ENCODE results near the gene OGFRL1. TPM values are rescaled to one million over a fixed set of nuclear protein-coding genes. Genes with fewer than 3 reads are reported as not detected.

The OGFRL1 gene
- total RNA-seq, 1 experiment from 2014 or later: 70.8 TPM

DNA sequence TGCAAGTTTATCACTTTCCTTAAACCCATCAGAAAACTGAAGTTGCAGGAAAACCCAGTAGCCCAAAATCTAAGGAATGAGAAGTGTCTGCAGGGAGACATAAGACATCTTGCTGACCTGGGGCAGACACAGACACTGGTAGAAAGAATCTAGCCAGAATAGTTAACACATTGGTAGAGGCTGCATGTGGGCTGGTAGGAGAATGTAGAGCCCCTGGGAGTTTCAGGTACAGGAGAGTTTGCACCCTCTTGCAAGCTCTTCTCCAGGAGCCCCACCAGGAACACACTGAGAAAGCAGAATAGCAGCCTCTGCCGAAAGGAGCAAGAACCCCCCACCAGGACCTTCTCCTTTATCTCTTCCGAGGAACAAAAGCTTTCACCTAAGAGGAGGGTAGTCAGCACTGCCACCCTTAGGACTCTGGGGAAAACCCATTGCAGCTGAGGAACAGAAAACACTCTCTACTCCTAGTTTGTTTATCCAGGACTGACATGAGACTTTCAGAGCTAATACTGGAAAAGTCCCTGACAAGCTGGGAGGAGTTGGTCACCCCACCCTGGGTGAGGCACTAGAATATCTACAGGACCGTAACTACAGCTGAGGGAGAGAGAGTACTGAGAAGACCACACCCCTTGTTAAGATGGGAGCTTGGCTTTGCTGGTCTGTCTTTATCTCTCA is 10.5 kb upstream of the OGFRL1 start:
- no peak overlapping the region for H3K4me3 Mint-ChIP-seq (ENCODE audit: unreplicated experiment)
- POLR2A ChIA-PET: interaction anchor here (0.5 to 1.1 kb wide), 3 partner anchors 9 to 125 kb away, joined by 3 read pairs; no protein-coding TSS in a partner anchor
- TF ChIP-seq, protein P1, sequence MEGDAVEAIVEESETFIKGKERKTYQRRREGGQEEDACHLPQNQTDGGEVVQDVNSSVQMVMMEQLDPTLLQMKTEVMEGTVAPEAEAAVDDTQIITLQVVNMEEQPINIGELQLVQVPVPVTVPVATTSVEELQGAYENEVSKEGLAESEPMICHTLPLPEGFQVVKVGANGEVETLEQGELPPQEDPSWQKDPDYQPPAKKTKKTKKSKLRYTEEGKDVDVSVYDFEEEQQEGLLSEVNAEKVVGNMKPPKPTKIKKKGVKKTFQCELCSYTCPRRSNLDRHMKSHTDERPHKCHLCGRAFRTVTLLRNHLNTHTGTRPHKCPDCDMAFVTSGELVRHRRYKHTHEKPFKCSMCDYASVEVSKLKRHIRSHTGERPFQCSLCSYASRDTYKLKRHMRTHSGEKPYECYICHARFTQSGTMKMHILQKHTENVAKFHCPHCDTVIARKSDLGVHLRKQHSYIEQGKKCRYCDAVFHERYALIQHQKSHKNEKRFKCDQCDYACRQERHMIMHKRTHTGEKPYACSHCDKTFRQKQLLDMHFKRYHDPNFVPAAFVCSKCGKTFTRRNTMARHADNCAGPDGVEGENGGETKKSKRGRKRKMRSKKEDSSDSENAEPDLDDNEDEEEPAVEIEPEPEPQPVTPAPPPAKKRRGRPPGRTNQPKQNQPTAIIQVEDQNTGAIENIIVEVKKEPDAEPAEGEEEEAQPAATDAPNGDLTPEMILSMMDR (IDR thresholded peaks at IDR 0.05; ENCODE audit: unreplicated experiment): no peak
- no TSS peak for BruUV-seq (replicated peaks)
- no peak for DNase-seq (ENCODE audit: unreplicated experiment)
- intact Hi-C loops (cut with micrococcal nuclease): no loop called here
- H3K36me3 Mint-ChIP-seq (ENCODE audit: insufficient read depth, unreplicated experiment): no peaks in the 10 kb centered on the region
- H3K4me1 Mint-ChIP-seq (ENCODE audit: insufficient read depth, unreplicated experiment): no peaks in the 10 kb centered on the region
- H3K27ac Mint-ChIP-seq (ENCODE audit: low read depth, unreplicated experiment): no peak overlapping the region
- H3K27me3 Mint-ChIP-seq (ENCODE audit: insufficient read depth, unreplicated experiment): no peaks in the 10 kb centered on the region
- CTCF ChIA-PET: no interaction called here
- H3K9me3 Mint-ChIP-seq (ENCODE audit: unreplicated experiment): no peaks in the 10 kb centered on the region

DNA sequence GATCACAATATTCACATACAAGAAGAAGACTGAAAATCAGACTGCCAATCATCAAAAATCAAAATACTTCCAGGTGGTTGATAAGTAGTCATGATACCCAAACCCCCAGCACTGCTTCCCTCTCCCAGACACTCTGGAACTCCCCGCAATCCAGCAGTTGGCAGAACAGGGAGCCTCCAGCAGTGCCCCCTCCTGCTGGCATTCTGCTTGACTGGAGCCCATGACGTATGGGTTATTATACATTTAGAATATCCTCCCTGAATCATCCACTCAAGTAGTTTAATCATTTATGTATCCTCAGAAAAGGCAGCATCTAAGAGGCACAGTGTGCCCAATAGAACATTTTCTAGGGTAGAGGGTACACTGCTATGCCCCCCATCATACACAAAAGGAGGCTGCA is 9.3 kb upstream of the OGFRL1 start:
- H3K9me3 Mint-ChIP-seq (ENCODE audit: unreplicated experiment): no peaks in the 10 kb centered on the region
- no TSS peak for BruUV-seq (replicated peaks)
- no peak for DNase-seq (ENCODE audit: unreplicated experiment)
- H3K36me3 Mint-ChIP-seq (ENCODE audit: insufficient read depth, unreplicated experiment): no peaks in the 10 kb centered on the region
- H3K27ac Mint-ChIP-seq (ENCODE audit: low read depth, unreplicated experiment): no peak overlapping the region
- H3K4me3 Mint-ChIP-seq (ENCODE audit: unreplicated experiment): no peak overlapping the region
- ChIA-PET POLR2A (no interaction called here), CTCF (no interaction called here)
- intact Hi-C loops (cut with micrococcal nuclease): no loop called here
- no peaks in the 10 kb centered on the region for H3K27me3 Mint-ChIP-seq (ENCODE audit: insufficient read depth, unreplicated experiment)
- TF ChIP-seq, protein P1 (IDR thresholded peaks at IDR 0.05; ENCODE audit: unreplicated experiment): no peak
- peaks cover 1% of the 10 kb centered on the region for H3K4me1 Mint-ChIP-seq (ENCODE audit: insufficient read depth, unreplicated experiment)

DNA sequence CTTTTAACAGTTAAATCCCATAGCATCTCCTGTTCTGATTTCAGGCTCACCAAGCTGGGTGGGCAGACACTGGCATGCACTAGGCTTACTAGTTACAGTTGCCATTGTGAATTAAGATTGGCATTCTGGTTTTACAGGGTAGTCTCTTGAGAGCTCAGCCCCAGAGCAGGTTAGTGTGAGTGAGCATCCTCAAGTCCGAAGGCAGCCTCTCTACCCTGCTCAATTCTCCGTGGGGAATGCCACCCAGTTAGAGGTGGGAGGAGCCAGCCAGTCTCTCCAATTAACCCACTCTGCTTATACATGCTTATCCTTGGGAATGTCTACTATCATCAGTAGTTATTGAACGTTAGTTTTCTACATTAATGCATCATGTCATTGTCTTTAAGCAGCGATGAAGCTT is 8.9 kb upstream of the OGFRL1 start:
- Mint-ChIP-seq H3K4me1 (ENCODE audit: insufficient read depth, unreplicated experiment) (peaks cover 6% of the 10 kb centered on the region), H3K36me3 (ENCODE audit: insufficient read depth, unreplicated experiment) (no peaks in the 10 kb centered on the region), H3K9me3 (ENCODE audit: unreplicated experiment) (no peaks in the 10 kb centered on the region), H3K4me3 (ENCODE audit: unreplicated experiment) (no peak overlapping the region), H3K27ac (ENCODE audit: low read depth, unreplicated experiment) (no peak overlapping the region), H3K27me3 (ENCODE audit: insufficient read depth, unreplicated experiment) (no peaks in the 10 kb centered on the region)
- CTCF ChIA-PET: no interaction called here
- TF ChIP-seq, protein P1 (IDR thresholded peaks at IDR 0.05; ENCODE audit: unreplicated experiment): no peak
- no TSS peak for BruUV-seq (replicated peaks)
- POLR2A ChIA-PET: interaction anchor here (1.3 kb wide), 1 partner anchor 9 kb away, joined by 3 read pairs; the partner anchor contains the start of gene OGFRL1
- DNase-seq (ENCODE audit: unreplicated experiment): no peak
- intact Hi-C loops (cut with micrococcal nuclease): no loop called here

DNA sequence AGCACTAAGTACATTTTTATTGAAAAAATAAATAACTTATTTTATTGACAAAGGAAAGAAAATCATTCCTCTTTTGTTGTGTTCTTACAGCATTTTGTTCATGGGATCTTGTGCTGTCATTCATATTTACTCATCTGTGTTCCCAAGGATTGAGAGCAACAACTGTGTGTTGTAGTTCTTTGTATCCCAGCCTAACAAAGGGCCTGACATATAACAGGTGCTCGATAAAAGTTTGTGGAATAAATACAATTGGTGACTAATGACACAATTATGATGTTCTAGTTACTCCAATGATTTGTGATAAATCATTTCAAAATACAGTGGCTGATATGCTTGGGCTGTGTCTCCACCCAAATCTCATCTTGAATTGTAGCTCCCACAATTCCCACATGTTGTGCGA is 7.9 kb upstream of the OGFRL1 start:
- TF ChIP-seq, protein P1 (IDR thresholded peaks at IDR 0.05; ENCODE audit: unreplicated experiment): no peak
- no peak overlapping the region for H3K27ac Mint-ChIP-seq (ENCODE audit: low read depth, unreplicated experiment)
- H3K9me3 Mint-ChIP-seq (ENCODE audit: unreplicated experiment): no peaks in the 10 kb centered on the region
- no peaks in the 10 kb centered on the region for H3K36me3 Mint-ChIP-seq (ENCODE audit: insufficient read depth, unreplicated experiment)
- CTCF ChIA-PET: interaction anchor here (1.2 kb wide), 1 partner anchor 71 kb away, joined by 3 read pairs; no protein-coding TSS in a partner anchor
- POLR2A ChIA-PET: interaction anchor here (0.6 to 1.3 kb wide), 3 partner anchors 8 to 81 kb away, joined by 3 read pairs; partner anchors contain the start of gene OGFRL1
- no peak for DNase-seq (ENCODE audit: unreplicated experiment)
- H3K27me3 Mint-ChIP-seq (ENCODE audit: insufficient read depth, unreplicated experiment): no peaks in the 10 kb centered on the region
- BruUV-seq (replicated peaks): no TSS peak
- H3K4me3 Mint-ChIP-seq (ENCODE audit: unreplicated experiment): no peak overlapping the region
- H3K4me1 Mint-ChIP-seq (ENCODE audit: insufficient read depth, unreplicated experiment): peaks cover 7% of the 10 kb centered on the region
- intact Hi-C loops (cut with micrococcal nuclease): no loop called here
